Measurements from ENCODE around the gene DLL3. TPM values are rescaled to one million over a fixed set of nuclear protein-coding genes. Genes with fewer than 3 reads are reported as not detected.

DLL3 gene
- total RNA-seq, 4 donors from 2014 or later: not detected

DNA sequence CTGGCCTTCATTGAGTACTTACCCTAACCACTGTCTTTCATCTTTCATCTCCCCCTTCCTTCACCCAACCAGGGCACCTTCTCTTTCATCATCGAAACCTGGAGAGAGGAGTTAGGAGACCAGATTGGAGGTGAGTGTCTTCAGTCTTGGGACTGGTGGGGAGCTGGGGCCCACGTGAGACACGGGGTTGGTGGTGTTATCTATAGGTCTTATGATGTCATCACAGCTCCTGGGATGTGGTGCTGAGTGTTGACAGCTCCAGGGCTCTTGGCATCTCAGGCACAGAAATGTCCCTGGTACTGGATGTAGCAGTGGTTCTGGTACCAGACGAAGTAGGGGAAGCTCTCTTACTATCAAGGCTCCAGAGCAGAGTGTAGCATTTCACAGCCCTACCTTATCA is 1.8 kb downstream of the DLL3 start:
- no peak for TF ChIP-seq POLR2A (IDR thresholded peaks at IDR 0.05)
- no peak for TF ChIP-seq EP300 (IDR thresholded peaks at IDR 0.05; ENCODE audit: low read depth)
- no peak for TF ChIP-seq POLR2AphosphoS5 (IDR thresholded peaks at IDR 0.05)
- TF ChIP-seq, protein P1, sequence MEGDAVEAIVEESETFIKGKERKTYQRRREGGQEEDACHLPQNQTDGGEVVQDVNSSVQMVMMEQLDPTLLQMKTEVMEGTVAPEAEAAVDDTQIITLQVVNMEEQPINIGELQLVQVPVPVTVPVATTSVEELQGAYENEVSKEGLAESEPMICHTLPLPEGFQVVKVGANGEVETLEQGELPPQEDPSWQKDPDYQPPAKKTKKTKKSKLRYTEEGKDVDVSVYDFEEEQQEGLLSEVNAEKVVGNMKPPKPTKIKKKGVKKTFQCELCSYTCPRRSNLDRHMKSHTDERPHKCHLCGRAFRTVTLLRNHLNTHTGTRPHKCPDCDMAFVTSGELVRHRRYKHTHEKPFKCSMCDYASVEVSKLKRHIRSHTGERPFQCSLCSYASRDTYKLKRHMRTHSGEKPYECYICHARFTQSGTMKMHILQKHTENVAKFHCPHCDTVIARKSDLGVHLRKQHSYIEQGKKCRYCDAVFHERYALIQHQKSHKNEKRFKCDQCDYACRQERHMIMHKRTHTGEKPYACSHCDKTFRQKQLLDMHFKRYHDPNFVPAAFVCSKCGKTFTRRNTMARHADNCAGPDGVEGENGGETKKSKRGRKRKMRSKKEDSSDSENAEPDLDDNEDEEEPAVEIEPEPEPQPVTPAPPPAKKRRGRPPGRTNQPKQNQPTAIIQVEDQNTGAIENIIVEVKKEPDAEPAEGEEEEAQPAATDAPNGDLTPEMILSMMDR (IDR thresholded peaks at IDR 0.05): no peak
- no peaks in the 10 kb centered on the region for H3K9me3 ChIP-seq
- whole genome bisulfite sequencing, 2 donors (ENCODE audit: low coverage in 1 of 2): 46% methylated on average over 4 of the region's 4 CpGs; no CpG with 5 or more reads in 1 of the 2 donors
- peaks cover 15 to 25% (median 22%) of the 10 kb centered on the region in 4 donors for H3K4me1 ChIP-seq
- peaks cover 95% of the 10 kb centered on the region for H3K27me3 ChIP-seq
- no peak overlapping the region for H3K4me3 ChIP-seq
- intact Hi-C loops (cut with DNase I; ENCODE audit: low total_unique reads) (no loop called here), in situ Hi-C loops (cut with MboI; ENCODE audit: low pct_ligation_motif_present in 1 of 4, low pct_unique_long_range_greater_than_20kb in 1 of 4, low sequenced_read_pairs in 3 of 4) (no loop called here)
- DNase-seq: no peak
- no peak overlapping the region for H3K27ac ChIP-seq
- no peaks in the 10 kb centered on the region for H3K36me3 ChIP-seq

GRCh38 chr19:39501340-39501739 is 2.6 kb downstream of the DLL3 start:
- 67 to 78% methylated on average over 1 to 5 of the region's 5 CpGs for WGBS, 2 donors (ENCODE audit: low coverage in 1 of 2)
- TF ChIP-seq, protein P1 (IDR thresholded peaks at IDR 0.05): no peak
- TF ChIP-seq POLR2AphosphoS5 (IDR thresholded peaks at IDR 0.05): no peak
- TF ChIP-seq POLR2A (IDR thresholded peaks at IDR 0.05): no peak
- no peak for TF ChIP-seq EP300 (IDR thresholded peaks at IDR 0.05; ENCODE audit: low read depth)
- Histone ChIP-seq H3K9me3 (no peaks in the 10 kb centered on the region), H3K27ac (no peak overlapping the region), H3K36me3 (no peaks in the 10 kb centered on the region), H3K4me1 (peaks cover 15 to 25% (median 22%) of the 10 kb centered on the region in 4 donors), H3K27me3 (peaks cover 96% of the 10 kb centered on the region), H3K4me3 (no peak overlapping the region)
- in situ Hi-C loops (cut with MboI; ENCODE audit: low pct_ligation_motif_present in 1 of 4, low pct_unique_long_range_greater_than_20kb in 1 of 4, low sequenced_read_pairs in 3 of 4): no loop called here
- DNase-seq: no peak
- intact Hi-C loops (cut with DNase I; ENCODE audit: low total_unique reads): no loop called here

- 52 to 70% methylated on average over 2 to 24 of the region's 69 CpGs for WGBS, 2 donors (ENCODE audit: low coverage in 1 of 2)
- in situ Hi-C loops (cut with MboI; ENCODE audit: low pct_ligation_motif_present in 1 of 4, low pct_unique_long_range_greater_than_20kb in 1 of 4, low sequenced_read_pairs in 3 of 4) (no loop called here), intact Hi-C loops (cut with DNase I; ENCODE audit: low total_unique reads) (no loop called here)
- Histone ChIP-seq H3K27me3 (peaks cover 96% of the 10 kb centered on the region), H3K4me1 (peaks cover 11 to 30% (median 27%) of the 10 kb centered on the region in 4 donors), H3K27ac (no peak overlapping the region), H3K36me3 (no peaks in the 10 kb centered on the region), H3K4me3 (no peak overlapping the region), H3K9me3 (no peaks in the 10 kb centered on the region)
- DNase-seq: peak; percentile 63
- TF ChIP-seq POLR2AphosphoS5 (IDR thresholded peaks at IDR 0.05): no peak
- TF ChIP-seq POLR2A (IDR thresholded peaks at IDR 0.05): no peak
- TF ChIP-seq EP300 (IDR thresholded peaks at IDR 0.05; ENCODE audit: low read depth): no peak
- TF ChIP-seq, protein P1 (IDR thresholded peaks at IDR 0.05): peak; percentile 38 to 86 (median 73)
Measured at GRCh38 chr19:39502640-39503417, 4.1 kb downstream of the DLL3 start.

DNA sequence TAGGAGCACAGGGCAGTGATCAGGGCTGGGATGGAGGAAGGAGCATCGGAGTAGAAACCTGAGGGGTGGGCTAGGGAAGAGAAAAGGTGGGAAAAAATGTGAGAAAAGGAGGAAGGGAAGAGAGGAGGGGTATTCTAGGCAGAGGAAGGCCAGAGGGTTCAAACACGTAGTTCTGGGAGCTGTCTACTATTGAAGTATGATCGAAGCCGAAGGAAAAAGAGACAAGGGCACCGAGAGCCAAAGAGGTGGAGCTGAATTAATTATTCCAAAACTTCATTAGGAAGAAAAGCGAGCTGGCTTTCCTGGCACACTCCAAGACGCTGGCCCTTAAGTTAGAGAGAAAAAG is 7.8 kb downstream of the DLL3 start:
- Histone ChIP-seq H3K27me3 (peaks cover 94% of the 10 kb centered on the region), H3K36me3 (no peaks in the 10 kb centered on the region), H3K4me3 (peak overlapping the region in 1 of 4 donors; percentile 56), H3K27ac (no peak overlapping the region), H3K4me1 (peaks cover 0 to 13% (median 12%) of the 10 kb centered on the region in 4 donors), H3K9me3 (no peaks in the 10 kb centered on the region)
- intact Hi-C loops (cut with DNase I; ENCODE audit: low total_unique reads) (no loop called here), in situ Hi-C loops (cut with MboI; ENCODE audit: low pct_ligation_motif_present in 1 of 4, low pct_unique_long_range_greater_than_20kb in 1 of 4, low sequenced_read_pairs in 3 of 4) (no loop called here)
- DNase-seq: no peak
- WGBS, 2 donors (ENCODE audit: low coverage in 1 of 2): 69 to 85% methylated on average over 5 to 7 of the region's 7 CpGs
- TF ChIP-seq POLR2AphosphoS5 (IDR thresholded peaks at IDR 0.05): no peak
- TF ChIP-seq EP300 (IDR thresholded peaks at IDR 0.05; ENCODE audit: low read depth): no peak
- TF ChIP-seq POLR2A (IDR thresholded peaks at IDR 0.05): no peak
- TF ChIP-seq, protein P1 (IDR thresholded peaks at IDR 0.05): no peak
